Measurements from ENCODE around the gene FBXW4. TPM values are rescaled to one million over a fixed set of nuclear protein-coding genes. Genes with fewer than 3 reads are reported as not detected.

FBXW4 gene
- total and polyA plus RNA-seq, 2 of the 8 experiments (the other 6 are each of a cell fraction or from before 2014, with no cell fraction given): 29.0 to 32.8 TPM

DNA sequence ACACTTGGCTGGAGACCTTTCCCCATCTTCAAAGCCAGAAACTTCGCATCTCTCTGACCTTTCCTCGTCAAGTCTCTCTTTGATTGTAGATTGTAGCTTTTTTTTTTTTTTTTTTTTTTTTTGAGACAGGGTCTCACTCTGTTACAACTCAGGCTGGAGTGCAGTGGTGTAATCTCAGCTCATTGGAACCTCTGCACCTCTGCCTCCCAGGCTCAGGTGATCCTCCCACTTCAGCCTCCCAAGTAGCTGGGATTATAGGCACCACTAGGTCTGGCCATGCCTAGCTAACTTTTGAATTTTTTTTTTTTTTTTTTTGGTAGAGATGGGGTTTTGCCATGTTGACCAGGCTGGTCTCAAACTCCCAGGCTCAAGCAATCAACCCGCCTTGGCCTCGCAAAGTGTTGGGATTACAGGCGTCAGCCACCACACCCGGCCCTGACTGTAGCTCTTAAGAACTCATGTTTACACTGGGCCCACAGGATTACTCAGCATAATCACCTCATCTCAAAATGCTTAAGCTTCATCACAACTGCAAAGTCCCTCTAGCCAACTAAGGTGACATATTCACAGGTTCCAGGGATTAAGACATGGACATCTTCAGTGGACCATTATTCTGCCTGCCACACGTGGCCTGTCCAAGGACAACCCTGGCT, 118.6 kb downstream of the FBXW4 start:
- Histone ChIP-seq H3K18ac (ENCODE audit: extremely low read depth, low read length) (no peak overlapping the region), H4K20me1 (replicated peaks in 1 of 2; ENCODE audit: control insufficient read depth in 1 of 2, insufficient read depth in 2 of 2, low read length in 2 of 2) (peaks cover 0 to 6% of the 10 kb centered on the region in 2 experiments), H3K4me1 (replicated peaks in 1 of 4; ENCODE audit: control insufficient read depth in 3 of 4, insufficient read depth in 4 of 4, low read length in 3 of 4) (peaks cover 3 to 9% (median 8%) of the 10 kb centered on the region in 4 experiments), H2BK12ac (ENCODE audit: low read depth, low read length) (no peak overlapping the region), H4K8ac (ENCODE audit: extremely low read depth, insufficient read depth, low read length) (no peak overlapping the region), H3K4me3 (ENCODE audit: extremely low read depth in 1 of 4, insufficient read depth in 2 of 4, low read depth in 3 of 4, low read length in 4 of 4) (no peak overlapping the region), H3K9ac (replicated peaks in 1 of 4; ENCODE audit: extremely low read depth in 1 of 4, low read depth in 3 of 4, low read length in 3 of 4) (no peak overlapping the region), H3K56ac (replicated peaks; ENCODE audit: insufficient read length, low read depth, low read length) (no peak overlapping the region), H2AFZ (ENCODE audit: low read length) (no peak overlapping the region), H3K4ac (replicated peaks; ENCODE audit: insufficient read length, low read depth, low read length) (no peak overlapping the region), H3K79me1 (ENCODE audit: low read depth, low read length) (no peaks in the 10 kb centered on the region), H3K27ac (ENCODE audit: low read depth, low read length) (no peak overlapping the region), H3K14ac (ENCODE audit: insufficient read length) (no peak overlapping the region), H4K5ac (ENCODE audit: insufficient read length, low read depth, low read length) (no peak overlapping the region), H2BK5ac (ENCODE audit: low read depth, low read length) (no peak overlapping the region), H3K23ac (ENCODE audit: insufficient read length) (no peak overlapping the region), H3K27me3 (replicated peaks in 1 of 4; ENCODE audit: control insufficient read depth in 3 of 4, extremely low read depth in 1 of 4, insufficient read depth in 3 of 4, low read length in 3 of 4) (peaks cover 2 to 21% (median 14%) of the 10 kb centered on the region in 4 experiments; a peak in 6 of 7 replicates), H3K79me2 (ENCODE audit: control insufficient read depth in 1 of 2, insufficient read depth in 2 of 2, low read length in 2 of 2) (no peaks in the 10 kb centered on the region), H2BK15ac (ENCODE audit: low read length) (no peak overlapping the region), H4K91ac (replicated peaks; ENCODE audit: insufficient read length, low read length) (no peak overlapping the region), H3K23me2 (ENCODE audit: low read depth, low read length) (no peaks in the 10 kb centered on the region), H2AK5ac (ENCODE audit: low read depth, low read length) (no peak overlapping the region), H3K4me2 (ENCODE audit: insufficient read depth in 1 of 2, low read depth in 2 of 2, low read length in 2 of 2) (no peak overlapping the region), H3K9me3 (ENCODE audit: insufficient read depth in 2 of 2, low read depth in 1 of 2, low read length in 1 of 2) (peaks cover 6 to 9% of the 10 kb centered on the region in 2 experiments; a peak in 2 of 4 replicates), H3K36me3 (ENCODE audit: control insufficient read depth in 2 of 4, insufficient read depth in 4 of 4, low read length in 3 of 4) (peaks cover 4 to 17% (median 7%) of the 10 kb centered on the region in 4 experiments; a peak in 4 of 8 replicates), H2BK20ac (ENCODE audit: low read length) (no peak overlapping the region), H2BK120ac (replicated peaks; ENCODE audit: low read depth, low read length) (no peak overlapping the region)
- ChIA-PET CTCF (ENCODE audit: partially characterized antibody) (interaction anchor here (0.6 to 2.1 kb wide), 7 partner anchors 11 to 363 kb away, joined by 3 to 14 read pairs (median 3); partner anchors contain the start of gene POLL), POLR2A (ENCODE audit: partially characterized antibody) (interaction anchor here (0.9 to 6.5 kb wide), 3 partner anchors 11 to 307 kb away, joined by 3 to 42 read pairs (median 4); partner anchors contain the start of genes DPCD and POLL)
- TF ChIP-seq CHD1 (IDR thresholded peaks at IDR 0.05; ENCODE audit: low read depth, low read length) (no peak), SAP30 (IDR thresholded peaks at IDR 0.05; ENCODE audit: insufficient read depth, insufficient replicate concordance, low read length) (no peak), ASH2L (IDR thresholded peaks at IDR 0.05; ENCODE audit: low read length) (no peak), SP4 (IDR thresholded peaks at IDR 0.05; ENCODE audit: low read length) (no peak), BACH1 (IDR thresholded peaks at IDR 0.05; ENCODE audit: low read length) (no peak), TEAD4 (IDR thresholded peaks at IDR 0.05; ENCODE audit: low read depth, low read length) (no peak), BCL11A (IDR thresholded peaks at IDR 0.05; ENCODE audit: low read depth in 2 of 2, low read length in 2 of 2) (no peak), NRF1 (IDR thresholded peaks at IDR 0.05; ENCODE audit: low read depth, low read length) (no peak), GTF2F1 (IDR thresholded peaks at IDR 0.05; ENCODE audit: borderline replicate concordance, low read depth, low read length) (no peak)
- FAIRE-seq: no peak
- no peak for DNase-seq (ENCODE audit: low read depth in 1 of 2, low spot score in 2 of 2)
- 92% methylated on average over 7 of the region's 7 CpGs; no CpG with 5 or more reads in 1 of the 2 experiments for WGBS, 2 experiments (ENCODE audit: extremely low coverage in 1 of 2, insufficient coverage in 1 of 2, insufficient read length in 1 of 2, insufficient replicate concordance in 2 of 2, low coverage in 1 of 2, low lambda C conversion rate in 2 of 2, missing lambda C conversion rate in 1 of 2)

Data from H1 (cell line).